ENCODE data around the gene DTX3. TPM values are rescaled to one million over a fixed set of nuclear protein-coding genes. Genes with fewer than 3 reads are reported as not detected.
"Not testable (repeated sequence)": the region's sequence is repeated elsewhere in the genome, so short reads cannot be mapped to it uniquely, and the experiment has no call there.

DTX3 gene, protein sequence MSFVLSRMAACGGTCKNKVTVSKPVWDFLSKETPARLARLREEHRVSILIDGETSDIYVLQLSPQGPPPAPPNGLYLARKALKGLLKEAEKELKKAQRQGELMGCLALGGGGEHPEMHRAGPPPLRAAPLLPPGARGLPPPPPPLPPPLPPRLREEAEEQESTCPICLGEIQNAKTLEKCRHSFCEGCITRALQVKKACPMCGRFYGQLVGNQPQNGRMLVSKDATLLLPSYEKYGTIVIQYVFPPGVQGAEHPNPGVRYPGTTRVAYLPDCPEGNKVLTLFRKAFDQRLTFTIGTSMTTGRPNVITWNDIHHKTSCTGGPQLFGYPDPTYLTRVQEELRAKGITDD
- total RNA-seq = 15.9 and 18.3 TPM in 2 replicates

GRCh38 chr12:57604454-57604991 is at the start of gene DTX3:
Gene DTX3, plus strand, starts transcription at chr12:57604824. Its CDS starts 1,694 bp downstream, at chr12:57606518.
- H3K36me3 Mint-ChIP-seq (ENCODE audit: low read depth) = peaks cover 28% of the 10 kb centered on the region
- H3K4me3 Mint-ChIP-seq = peak within 1 kb of the TSS; percentile 84
- peaks cover 25% of the 10 kb centered on the region for H3K4me1 Mint-ChIP-seq
- no peaks in the 10 kb centered on the region for H3K9me3 Mint-ChIP-seq
- H3K27ac Mint-ChIP-seq = peak within 1 kb of the TSS; percentile 89
- intact Hi-C loops (cut with micrococcal nuclease) = loop anchor here (1.0 kb wide), 1 partner anchor 13 kb away; the partner anchor contains the start of gene PIP4K2C
- peak; percentile 83 for DNase-seq
- peaks cover 2% of the 10 kb centered on the region for H3K27me3 Mint-ChIP-seq

DNA sequence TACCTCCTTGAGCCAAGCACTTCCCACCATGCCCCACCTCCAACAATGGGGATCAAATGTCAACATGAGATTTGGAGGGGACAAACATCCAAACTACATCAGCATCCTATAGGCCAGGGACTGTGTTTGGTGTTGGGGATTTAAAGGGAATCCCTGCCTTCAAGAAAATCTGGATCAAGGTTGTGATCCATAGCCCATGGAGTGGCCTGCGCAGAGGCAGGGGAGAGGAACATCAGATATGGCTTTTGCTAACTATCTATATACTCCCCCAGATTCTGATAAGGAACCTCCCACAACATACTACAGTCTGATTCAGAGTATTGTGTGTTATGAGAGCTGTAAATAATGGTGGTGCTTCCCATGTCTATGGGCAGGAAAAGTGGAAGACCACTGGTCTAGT is 49.7 kb upstream of the DTX3 start:
- Mint-ChIP-seq H3K27me3 (peaks cover 10% of the 10 kb centered on the region), H3K27ac (no peak overlapping the region), H3K9me3 (no peaks in the 10 kb centered on the region), H3K36me3 (ENCODE audit: low read depth) (no peaks in the 10 kb centered on the region), H3K4me3 (no peak overlapping the region), H3K4me1 (peaks cover 13% of the 10 kb centered on the region)
- no peak for DNase-seq
- intact Hi-C loops (cut with micrococcal nuclease) = no loop called here

- no peaks in the 10 kb centered on the region for H3K36me3 Mint-ChIP-seq (ENCODE audit: low read depth)
- intact Hi-C loops (cut with micrococcal nuclease) = no loop called here
Observed at GRCh38 chr12:57558864-57559263, 45.8 kb upstream of the DTX3 start.

DNA sequence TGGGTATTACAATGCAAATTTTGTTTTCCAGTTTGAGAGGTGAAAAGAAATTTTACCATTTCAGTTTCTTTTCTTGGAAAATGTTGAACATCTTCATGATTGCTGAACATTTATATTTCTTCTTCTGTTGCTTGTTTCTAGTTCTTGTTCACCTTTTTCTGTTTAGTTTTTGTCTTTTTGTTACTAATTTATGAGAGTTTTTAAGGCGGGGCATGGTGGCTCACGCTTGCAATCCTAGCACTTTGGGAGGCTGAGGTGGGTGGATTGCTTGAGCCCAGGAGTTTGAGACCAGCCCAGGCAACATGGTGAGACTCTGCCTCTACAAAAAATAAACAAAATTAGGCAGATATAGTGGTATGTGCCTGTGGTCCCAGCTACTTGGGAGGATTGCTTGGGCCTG is 44.1 kb upstream of the DTX3 start:
- DNase-seq = no peak
- intact Hi-C loops (cut with micrococcal nuclease) = no loop called here
- H3K4me1 Mint-ChIP-seq = peaks cover 3% of the 10 kb centered on the region
- H3K4me3 Mint-ChIP-seq = no peak overlapping the region
- H3K9me3 Mint-ChIP-seq = no peaks in the 10 kb centered on the region
- no peak overlapping the region for H3K27ac Mint-ChIP-seq
- H3K36me3 Mint-ChIP-seq (ENCODE audit: low read depth) = no peaks in the 10 kb centered on the region
- peaks cover 13% of the 10 kb centered on the region for H3K27me3 Mint-ChIP-seq

More at GRCh38 chr12:57558864-57559263, 45.8 kb upstream of the DTX3 start:
- Mint-ChIP-seq H3K27me3 (peaks cover 13% of the 10 kb centered on the region), H3K27ac (no peak overlapping the region), H3K9me3 (no peaks in the 10 kb centered on the region), H3K4me3 (no peak overlapping the region), H3K4me1 (peaks cover 3% of the 10 kb centered on the region)
- no peak for DNase-seq

DNA sequence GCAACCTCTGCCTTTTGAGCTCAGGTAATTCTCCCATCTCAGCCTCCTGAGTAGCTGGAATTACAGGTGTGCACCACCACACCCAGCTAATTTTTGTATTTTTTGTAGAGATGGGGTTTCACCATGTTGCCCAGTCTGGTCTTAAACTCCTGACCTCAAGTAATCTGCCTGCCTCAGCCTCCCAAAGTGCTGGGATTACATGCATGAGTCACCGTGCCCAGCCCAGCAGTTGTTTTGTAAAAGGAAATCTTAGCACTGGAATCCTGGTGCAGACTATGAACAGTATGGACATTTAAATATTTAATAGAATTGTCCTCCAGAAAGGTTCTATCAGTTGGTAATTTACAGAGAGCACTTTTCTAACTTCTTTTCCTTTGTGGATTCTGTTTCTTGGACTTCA is 43.5 kb upstream of the DTX3 start:
- H3K36me3 Mint-ChIP-seq (ENCODE audit: low read depth); H3K9me3 Mint-ChIP-seq; H3K4me1 Mint-ChIP-seq; DNase-seq; H3K27ac Mint-ChIP-seq; intact Hi-C loops (cut with micrococcal nuclease); H3K4me3 Mint-ChIP-seq: not testable (repeated sequence)
- H3K27me3 Mint-ChIP-seq = peaks cover 13% of the 10 kb centered on the region

DNA sequence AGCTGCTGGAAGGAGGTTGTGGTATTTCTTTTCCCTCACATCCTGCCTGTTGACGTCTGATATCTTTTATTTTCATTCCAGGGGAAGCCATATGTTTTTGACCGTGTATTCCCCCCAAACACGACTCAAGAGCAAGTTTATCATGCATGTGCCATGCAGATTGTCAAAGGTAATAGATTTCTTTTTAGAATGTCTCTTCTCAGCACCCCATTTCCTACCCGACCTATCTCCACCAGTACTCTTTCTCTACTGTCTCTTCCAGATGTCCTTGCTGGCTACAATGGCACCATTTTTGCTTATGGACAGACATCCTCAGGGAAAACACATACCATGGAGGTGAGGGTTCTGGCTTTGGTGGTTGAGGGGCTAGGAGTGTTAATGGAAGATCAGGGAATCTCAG is 41.3 kb upstream of the DTX3 start:
- H3K27ac Mint-ChIP-seq = no peak overlapping the region
- H3K4me3 Mint-ChIP-seq = no peak overlapping the region
- peaks cover 13% of the 10 kb centered on the region for H3K27me3 Mint-ChIP-seq
- no peaks in the 10 kb centered on the region for H3K36me3 Mint-ChIP-seq (ENCODE audit: low read depth)
- no peak for DNase-seq
- intact Hi-C loops (cut with micrococcal nuclease) = no loop called here
- peaks cover 3% of the 10 kb centered on the region for H3K4me1 Mint-ChIP-seq
- no peaks in the 10 kb centered on the region for H3K9me3 Mint-ChIP-seq

DNA sequence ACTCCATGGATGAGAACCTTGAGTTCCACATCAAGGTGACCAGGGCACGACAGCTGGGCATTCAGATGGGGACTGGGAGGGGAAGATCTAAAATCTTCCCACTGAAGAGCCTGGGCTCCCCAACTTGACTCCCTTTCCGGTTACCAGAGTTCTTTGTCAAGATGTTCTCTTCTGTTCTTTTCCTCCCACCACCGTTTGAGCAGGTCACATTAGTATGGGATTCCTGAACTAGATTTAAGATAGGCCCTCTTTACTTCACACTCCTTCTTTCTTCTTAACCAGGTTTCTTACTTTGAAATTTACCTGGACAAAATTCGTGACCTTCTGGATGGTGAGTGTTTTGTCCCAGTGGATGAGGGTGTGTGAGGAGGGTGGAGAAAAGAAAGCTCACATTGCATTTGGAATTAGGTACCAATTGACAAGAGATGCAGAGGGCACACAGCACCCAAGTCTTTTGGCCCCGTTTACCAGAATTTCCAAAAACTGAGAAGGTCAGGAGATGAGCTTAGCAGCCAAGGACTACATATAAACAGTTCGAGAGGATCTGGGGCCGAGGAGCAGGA is 40.4 kb upstream of the DTX3 start:
- peaks cover 3% of the 10 kb centered on the region for H3K4me1 Mint-ChIP-seq
- no peak overlapping the region for H3K4me3 Mint-ChIP-seq
- intact Hi-C loops (cut with micrococcal nuclease) = no loop called here
- no peak for DNase-seq
- no peaks in the 10 kb centered on the region for H3K36me3 Mint-ChIP-seq (ENCODE audit: low read depth)
- no peak overlapping the region for H3K27ac Mint-ChIP-seq
- H3K27me3 Mint-ChIP-seq = peaks cover 13% of the 10 kb centered on the region
- no peaks in the 10 kb centered on the region for H3K9me3 Mint-ChIP-seq

GRCh38 chr12:57568838-57569237 is 35.8 kb upstream of the DTX3 start:
- no peaks in the 10 kb centered on the region for H3K9me3 Mint-ChIP-seq
- intact Hi-C loops (cut with micrococcal nuclease) = no loop called here
- H3K4me1 Mint-ChIP-seq = no peaks in the 10 kb centered on the region
- H3K4me3 Mint-ChIP-seq = no peak overlapping the region
- no peak overlapping the region for H3K27ac Mint-ChIP-seq
- peaks cover 3% of the 10 kb centered on the region for H3K27me3 Mint-ChIP-seq
- no peaks in the 10 kb centered on the region for H3K36me3 Mint-ChIP-seq (ENCODE audit: low read depth)
- no peak for DNase-seq

GRCh38 chr12:57569858-57570257 is 34.8 kb upstream of the DTX3 start:
- no peak for DNase-seq
- H3K9me3 Mint-ChIP-seq = no peaks in the 10 kb centered on the region
- H3K27me3 Mint-ChIP-seq = no peaks in the 10 kb centered on the region
- no peak overlapping the region for H3K4me3 Mint-ChIP-seq
- no peak overlapping the region for H3K27ac Mint-ChIP-seq
- intact Hi-C loops (cut with micrococcal nuclease) = no loop called here
- no peaks in the 10 kb centered on the region for H3K36me3 Mint-ChIP-seq (ENCODE audit: low read depth)
- H3K4me1 Mint-ChIP-seq = no peaks in the 10 kb centered on the region

DNA sequence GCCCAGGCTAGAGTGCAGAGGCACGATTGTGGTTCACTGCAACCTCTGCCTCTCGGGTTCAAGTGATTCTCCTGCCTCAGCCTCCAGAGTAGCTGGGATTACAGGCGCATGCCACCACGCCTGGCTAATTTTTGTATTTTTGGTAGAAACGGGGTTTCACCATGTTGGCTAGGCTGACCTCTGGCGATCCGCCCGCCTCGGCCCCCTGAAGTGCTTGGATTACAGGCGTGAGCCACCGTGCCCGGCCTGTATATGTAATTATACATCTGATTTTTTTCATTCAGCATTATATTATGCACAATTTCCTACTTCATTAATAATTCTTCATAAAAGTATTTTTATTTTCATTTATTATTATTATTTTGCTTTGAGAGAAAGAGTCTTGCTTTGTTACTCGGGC is 34.2 kb upstream of the DTX3 start:
- H3K4me3 Mint-ChIP-seq; H3K4me1 Mint-ChIP-seq; DNase-seq; intact Hi-C loops (cut with micrococcal nuclease); H3K9me3 Mint-ChIP-seq; H3K27me3 Mint-ChIP-seq; H3K36me3 Mint-ChIP-seq (ENCODE audit: low read depth); H3K27ac Mint-ChIP-seq: not testable (repeated sequence)

DNA sequence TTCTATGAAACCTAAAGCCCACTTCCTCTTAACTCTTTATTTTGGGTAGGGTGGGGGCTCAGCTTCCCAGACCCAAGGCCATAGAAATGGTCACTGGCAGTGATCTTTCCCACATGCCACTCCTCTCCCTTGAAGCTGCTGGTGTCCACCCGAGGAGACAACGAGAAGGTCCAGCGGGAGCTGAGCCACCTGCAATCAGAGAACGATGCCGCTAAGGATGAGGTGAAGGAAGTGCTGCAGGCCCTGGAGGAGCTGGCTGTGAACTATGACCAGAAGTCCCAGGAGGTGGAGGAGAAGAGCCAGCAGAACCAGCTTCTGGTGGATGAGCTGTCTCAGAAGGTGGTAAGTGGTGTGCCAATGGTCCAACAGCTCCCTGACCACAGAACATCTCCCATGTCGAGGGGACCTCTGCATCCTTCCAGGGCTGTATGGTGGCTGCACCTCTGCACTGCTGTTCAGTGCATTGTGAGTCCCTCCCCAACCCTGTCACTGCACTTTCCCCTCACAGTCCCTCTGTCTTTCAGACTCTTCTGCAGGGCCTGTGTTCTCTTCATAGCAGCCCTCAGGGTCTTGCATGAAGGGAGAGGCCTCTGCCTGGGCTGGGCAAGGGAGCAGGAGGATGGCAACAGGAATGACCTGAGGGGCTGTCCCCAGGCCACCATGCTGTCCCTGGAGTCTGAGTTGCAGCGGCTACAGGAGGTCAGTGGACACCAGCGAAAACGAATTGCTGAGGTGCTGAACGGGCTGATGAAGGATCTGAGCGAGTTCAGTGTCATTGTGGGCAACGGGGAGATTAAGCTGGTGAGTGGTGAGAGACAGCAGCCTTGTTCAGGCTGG is 32.5 kb upstream of the DTX3 start:
- H3K4me3 Mint-ChIP-seq = no peak overlapping the region
- H3K27ac Mint-ChIP-seq = no peak overlapping the region
- DNase-seq = no peak
- intact Hi-C loops (cut with micrococcal nuclease) = no loop called here
- no peaks in the 10 kb centered on the region for H3K9me3 Mint-ChIP-seq
- H3K4me1 Mint-ChIP-seq = no peaks in the 10 kb centered on the region
- no peaks in the 10 kb centered on the region for H3K36me3 Mint-ChIP-seq (ENCODE audit: low read depth)
- H3K27me3 Mint-ChIP-seq = no peaks in the 10 kb centered on the region

- no peaks in the 10 kb centered on the region for H3K36me3 Mint-ChIP-seq (ENCODE audit: low read depth)
- no peak overlapping the region for H3K27ac Mint-ChIP-seq
- DNase-seq = no peak
- intact Hi-C loops (cut with micrococcal nuclease) = no loop called here
- H3K27me3 Mint-ChIP-seq = no peaks in the 10 kb centered on the region
- no peak overlapping the region for H3K4me3 Mint-ChIP-seq
- no peaks in the 10 kb centered on the region for H3K4me1 Mint-ChIP-seq
- no peaks in the 10 kb centered on the region for H3K9me3 Mint-ChIP-seq
Observed at GRCh38 chr12:57574795-57575194, 29.8 kb upstream of the DTX3 start.

DNA sequence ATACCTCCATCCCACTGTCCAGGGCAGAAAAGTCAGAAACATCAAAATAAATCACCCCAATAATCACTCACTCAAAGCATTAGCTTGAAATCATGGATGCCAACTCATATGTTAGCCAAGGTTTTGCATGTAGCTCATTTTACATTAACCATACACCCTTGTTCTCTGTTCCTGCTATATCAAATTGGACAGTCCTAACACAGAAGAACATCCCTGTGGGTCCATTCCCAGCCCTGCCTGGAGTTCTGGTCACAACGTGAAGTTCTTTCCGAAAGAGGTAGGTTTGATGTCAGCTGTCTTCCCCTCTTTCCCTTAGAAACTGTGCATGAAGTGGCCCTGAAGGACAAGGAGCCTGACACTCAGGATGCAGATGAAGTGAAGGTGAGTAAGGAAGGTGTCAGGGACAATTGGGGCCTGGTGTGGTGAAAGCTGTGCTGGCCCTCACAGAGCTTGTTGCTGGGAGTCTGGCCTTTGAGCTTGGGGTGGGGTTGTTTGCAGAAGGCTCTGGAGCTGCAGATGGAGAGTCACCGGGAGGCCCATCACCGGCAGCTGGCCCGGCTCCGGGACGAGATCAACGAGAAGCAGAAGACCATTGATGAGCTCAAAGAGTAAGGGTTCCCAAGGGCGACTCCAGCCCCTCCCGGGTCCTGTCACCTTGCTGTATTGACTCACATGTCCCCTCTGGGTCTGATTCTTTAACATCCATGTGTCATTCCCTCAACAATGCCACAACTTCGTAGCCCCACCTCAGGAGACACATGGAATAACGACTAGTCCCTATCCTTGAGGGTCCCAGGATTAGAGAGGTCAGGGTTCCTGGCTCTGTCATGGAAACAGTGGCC is 28.6 kb upstream of the DTX3 start:
- Mint-ChIP-seq H3K27ac (no peak overlapping the region), H3K9me3 (no peaks in the 10 kb centered on the region), H3K36me3 (ENCODE audit: low read depth) (no peaks in the 10 kb centered on the region), H3K27me3 (no peaks in the 10 kb centered on the region), H3K4me1 (no peaks in the 10 kb centered on the region), H3K4me3 (no peak overlapping the region)
- intact Hi-C loops (cut with micrococcal nuclease) = no loop called here
- DNase-seq = no peak

Measured in activated CD4-positive, alpha-beta T cell treated with anti-CD3 and anti-CD28 coated beads, Interleukin-2, amount 10 ng/mL, durations not matched to agents 24 days and 14 days (primary cell).